NCI-H2107 treated with DMSO at 0.1 percent for 48 hours (cell line): ENCODE measurements around the gene TPPP3.

Source experiments
- DNase-seq: peaks from one replicate; lab custom pipeline; 2025; ENCODE audit not compliant: unreplicated experiment; lab: John Stamatoyannopoulos, UW

Gene TPPP3

DNA sequence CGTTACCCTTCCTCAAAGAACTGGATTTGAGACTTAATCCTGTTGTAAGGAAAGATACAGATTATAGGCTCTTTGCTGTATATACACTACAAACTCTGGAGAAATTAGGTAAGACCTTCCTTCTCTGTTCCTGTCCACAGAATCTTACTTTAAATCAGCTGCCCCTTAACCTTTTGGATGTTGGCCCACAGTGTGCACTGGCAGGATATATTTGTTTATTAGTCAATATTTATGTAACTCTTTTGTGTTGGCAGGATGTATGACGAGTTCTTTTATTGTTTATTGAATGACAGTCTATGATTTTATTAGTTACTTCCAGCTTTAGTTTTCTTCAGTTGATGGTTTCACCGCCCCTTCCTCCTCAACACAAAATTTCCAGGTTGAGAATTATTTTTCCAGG, 47.0 kb downstream of the TPPP3 start:
- DNase-seq = no peak

- DNase-seq = no peak
These were observed 47.9 kb downstream of the TPPP3 start for GRCh38 chr16:67345401-67345800.

GRCh38 chr16:67342616-67343015, 50.7 kb downstream of the TPPP3 start:
- DNase-seq = no peak

- DNase-seq = no peak
These were observed 52.0 kb downstream of the TPPP3 start for GRCh38 chr16:67341250-67341649.
